Fibroblast of lung (primary cell): ENCODE measurements around the gene ZNF512B. TPM values are rescaled to one million over a fixed set of nuclear protein-coding genes. Genes with fewer than 3 reads are reported as not detected.

ENCODE experiments used
- DNase-seq, 2 donors: peaks; one replicate each; pipeline versions ENCODE4 v3.0.0 to v3.0.0-alpha.2; 2010; ENCODE audit warnings: low read depth in 2 of 2
- H2AFZ ChIP-seq: 2 replicates; pipeline ENCODE4 v1.5.1; 2012; ENCODE audit warnings: low read length, control low read depth, inconsistent platforms
- H3K27ac ChIP-seq: 2 replicates; pipeline ENCODE4 v1.5.1; 2011; ENCODE audit warnings: low read length, control low read depth; ENCODE audit not compliant: insufficient read depth
- H3K27me3 ChIP-seq: 2 replicates; pipeline ENCODE4 v1.5.1; 2011; ENCODE audit warnings: mild to moderate bottlenecking, low read length; ENCODE audit not compliant: control insufficient read depth, insufficient read depth
- H3K36me3 ChIP-seq: 2 replicates; pipeline ENCODE4 v1.5.1; 2011; ENCODE audit warnings: low read length; ENCODE audit not compliant: control insufficient read depth, insufficient read depth
- H3K4me1 ChIP-seq: 2 replicates; pipeline ENCODE4 v1.5.1; 2011; ENCODE audit warnings: low read length; ENCODE audit not compliant: control insufficient read depth, insufficient read depth; ENCODE audit errors: extremely low read depth
- H3K4me2 ChIP-seq: 2 replicates; pipeline ENCODE4 v1.5.1; 2011; ENCODE audit warnings: low read length, control low read depth; ENCODE audit not compliant: insufficient read depth; ENCODE audit errors: extremely low read depth
- H3K4me3 ChIP-seq, 4 experiments: fragments of 200-600 bp in 1 of 4; sonication (generic) in 1 of 4; replicated peaks in 1 of 4; 2 replicates each; pipeline ENCODE4 v1.5.1; 2011 to 2016; ENCODE audit warnings: low read length in 4 of 4, low read depth in 3 of 4, mild to moderate bottlenecking in 3 of 4, control low read depth in 2 of 4, inconsistent platforms in 1 of 4, mixed read lengths in 1 of 4; ENCODE audit not compliant: insufficient read depth in 1 of 4; ENCODE audit errors: control extremely low read depth in 1 of 4
- H3K79me2 ChIP-seq: 2 replicates; pipeline ENCODE4 v1.5.1; 2012; ENCODE audit warnings: mild to moderate bottlenecking, low read length, inconsistent platforms; ENCODE audit not compliant: control insufficient read depth, insufficient read depth
- H3K9ac ChIP-seq: 2 replicates; pipeline ENCODE4 v1.5.1; 2011; ENCODE audit warnings: mild to moderate bottlenecking, low read length, control low read depth; ENCODE audit not compliant: insufficient read depth
- H3K9me3 ChIP-seq: 2 replicates; pipeline ENCODE4 v1.5.1; 2012; ENCODE audit warnings: low read depth, low read length; ENCODE audit not compliant: control insufficient read depth, insufficient read depth
- H4K20me1 ChIP-seq: 2 replicates; pipeline ENCODE4 v1.5.1; 2011; ENCODE audit warnings: low read length; ENCODE audit not compliant: control insufficient read depth, insufficient read depth; ENCODE audit errors: extremely low read depth
- EZH2 ChIP-seq: IDR thresholded peaks from 2 replicates; pipeline ENCODE4 v1.5.1; 2012; ENCODE audit warnings: low read length, control low read depth, mild to moderate bottlenecking; ENCODE audit errors: missing control alignments
- polyA plus RNA-seq, 2 donors: library from polyadenylated mRNA; depleted of rRNA in 1 of 2; stranded (reverse) in 1 of 2; unstranded in 1 of 2; fragments of >200 nt; gene quantifications; 2 replicates each; pipeline ENCODE4 v1.2.1, GENCODE V29; 2011 to 2012; ENCODE audit warnings: missing spikeins in 1 of 2
- total RNA-seq: library from RNA; depleted of rRNA; stranded (reverse); fragments of >200 nt; gene quantifications from 2 replicates; pipeline ENCODE4 v1.2.1, GENCODE V29; 2014
- TF ChIP-seq, protein P1 (sequence below), 2 donors: IDR thresholded peaks in 1 of 2; conservative IDR thresholded peaks in 1 of 2; 1 replicate in 1 of 2; 2 replicates in 1 of 2; pipeline ENCODE4 v1.5.1; 2011 to 2012; ENCODE audit warnings: low read length in 2 of 2, control low read depth in 1 of 2, inconsistent platforms in 1 of 2, low read depth in 1 of 2, mild to moderate bottlenecking in 1 of 2

ZNF512B gene
- total and polyA plus RNA-seq, 2 donors (not counting 1 experiment from before 2014, with no cell fraction given) = 3.5 to 8.4 TPM

DNA sequence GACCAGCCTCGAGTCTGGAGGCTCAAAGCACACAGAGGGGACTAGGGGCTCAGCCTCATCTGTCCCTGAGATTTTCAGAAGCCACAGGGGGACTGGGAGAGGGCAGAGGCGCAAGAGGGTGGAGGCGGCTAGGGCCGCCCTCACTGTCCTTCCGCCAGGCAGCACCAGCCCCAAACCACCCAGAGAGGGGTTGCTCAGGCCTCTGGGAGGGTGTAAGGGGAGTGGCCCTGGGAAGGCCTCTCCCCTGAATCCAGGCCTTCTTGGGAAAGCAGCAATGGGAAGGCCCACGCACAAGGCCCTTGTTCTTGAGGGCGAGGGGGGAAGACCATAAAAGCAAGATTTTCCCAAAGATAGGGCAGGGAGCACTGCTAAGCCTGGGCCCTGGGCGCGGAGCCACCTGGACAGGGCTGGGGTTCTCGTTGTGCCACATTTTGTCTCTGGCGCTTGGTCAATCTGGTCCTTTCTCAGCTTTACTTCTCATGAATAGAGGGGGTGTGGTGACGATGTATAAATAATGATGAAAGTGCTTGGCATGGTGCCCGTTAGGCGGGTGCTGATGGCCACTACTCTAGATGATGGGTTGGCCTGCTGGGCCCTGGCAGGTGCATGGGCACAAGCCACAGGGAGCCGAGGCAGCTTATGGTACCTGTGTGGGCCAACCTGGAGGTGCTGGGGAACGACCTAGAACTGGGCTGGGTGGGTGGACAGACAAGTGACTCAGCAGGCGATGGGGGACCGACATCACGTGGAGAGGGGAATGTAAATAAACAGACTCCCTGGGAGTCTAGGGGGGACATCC lies 4.9 kb upstream of the ZNF512B start:
- H3K4me3 ChIP-seq = no peak overlapping the region
- peaks cover 16% of the 10 kb centered on the region for H3K4me1 ChIP-seq
- H2AFZ ChIP-seq = no peak overlapping the region
- no peak overlapping the region for H3K4me2 ChIP-seq
- TF ChIP-seq EZH2 = no peak
- TF ChIP-seq, protein P1, sequence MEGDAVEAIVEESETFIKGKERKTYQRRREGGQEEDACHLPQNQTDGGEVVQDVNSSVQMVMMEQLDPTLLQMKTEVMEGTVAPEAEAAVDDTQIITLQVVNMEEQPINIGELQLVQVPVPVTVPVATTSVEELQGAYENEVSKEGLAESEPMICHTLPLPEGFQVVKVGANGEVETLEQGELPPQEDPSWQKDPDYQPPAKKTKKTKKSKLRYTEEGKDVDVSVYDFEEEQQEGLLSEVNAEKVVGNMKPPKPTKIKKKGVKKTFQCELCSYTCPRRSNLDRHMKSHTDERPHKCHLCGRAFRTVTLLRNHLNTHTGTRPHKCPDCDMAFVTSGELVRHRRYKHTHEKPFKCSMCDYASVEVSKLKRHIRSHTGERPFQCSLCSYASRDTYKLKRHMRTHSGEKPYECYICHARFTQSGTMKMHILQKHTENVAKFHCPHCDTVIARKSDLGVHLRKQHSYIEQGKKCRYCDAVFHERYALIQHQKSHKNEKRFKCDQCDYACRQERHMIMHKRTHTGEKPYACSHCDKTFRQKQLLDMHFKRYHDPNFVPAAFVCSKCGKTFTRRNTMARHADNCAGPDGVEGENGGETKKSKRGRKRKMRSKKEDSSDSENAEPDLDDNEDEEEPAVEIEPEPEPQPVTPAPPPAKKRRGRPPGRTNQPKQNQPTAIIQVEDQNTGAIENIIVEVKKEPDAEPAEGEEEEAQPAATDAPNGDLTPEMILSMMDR (conservative IDR thresholded peaks at IDR 0.05 in 1 of 2, IDR thresholded peaks at IDR 0.05 in 1 of 2; ENCODE audit: low read depth in 1 of 2, low read length in 2 of 2) = no peak
- no peak overlapping the region for H3K9ac ChIP-seq
- H4K20me1 ChIP-seq = no peaks in the 10 kb centered on the region
- H3K27ac ChIP-seq = no peak overlapping the region
- H3K79me2 ChIP-seq = no peaks in the 10 kb centered on the region
- H3K9me3 ChIP-seq = no peaks in the 10 kb centered on the region
- H3K36me3 ChIP-seq = no peaks in the 10 kb centered on the region
- H3K27me3 ChIP-seq = no peaks in the 10 kb centered on the region
- peak in 1 of 2 donors; percentile 62 for DNase-seq

- H3K4me2 ChIP-seq = peak overlapping the region; percentile 76
- H3K27ac ChIP-seq = no peak overlapping the region
- no peak for TF ChIP-seq EZH2
- TF ChIP-seq, protein P1 (conservative IDR thresholded peaks at IDR 0.05 in 1 of 2, IDR thresholded peaks at IDR 0.05 in 1 of 2; ENCODE audit: low read depth in 1 of 2, low read length in 2 of 2) = peak; percentile 77 to 85
- no peaks in the 10 kb centered on the region for H3K9me3 ChIP-seq
- no peaks in the 10 kb centered on the region for H3K27me3 ChIP-seq
- peak overlapping the region; percentile 57 for H2AFZ ChIP-seq
- DNase-seq = peak; percentile 71 to 82
- peaks cover 17% of the 10 kb centered on the region for H3K4me1 ChIP-seq
- H3K36me3 ChIP-seq = no peaks in the 10 kb centered on the region
- H3K9ac ChIP-seq = no peak overlapping the region
- peak overlapping the region; percentile 29 to 54 (median 42) for H3K4me3 ChIP-seq
- H4K20me1 ChIP-seq = no peaks in the 10 kb centered on the region
- H3K79me2 ChIP-seq = peaks cover 4% of the 10 kb centered on the region
Measured at GRCh38 chr20:63973636-63974401, 4.1 kb upstream of the ZNF512B start.

- no peaks in the 10 kb centered on the region for H3K9me3 ChIP-seq
- H3K9ac ChIP-seq = no peak overlapping the region
- no peaks in the 10 kb centered on the region for H4K20me1 ChIP-seq
- peaks cover 18% of the 10 kb centered on the region for H3K4me1 ChIP-seq
- no peak for DNase-seq
- H3K79me2 ChIP-seq = peaks cover 9% of the 10 kb centered on the region
- H3K27ac ChIP-seq = no peak overlapping the region
- H3K4me3 ChIP-seq = no peak overlapping the region
- TF ChIP-seq EZH2 = no peak
- TF ChIP-seq, protein P1 (conservative IDR thresholded peaks at IDR 0.05 in 1 of 2, IDR thresholded peaks at IDR 0.05 in 1 of 2; ENCODE audit: low read depth in 1 of 2, low read length in 2 of 2) = no peak
- H3K27me3 ChIP-seq = no peaks in the 10 kb centered on the region
- peak overlapping the region; percentile 76 for H3K4me2 ChIP-seq
- H3K36me3 ChIP-seq = peaks cover under 1% of the 10 kb centered on the region
- H2AFZ ChIP-seq = no peak overlapping the region
Measured at GRCh38 chr20:63973160-63973479, 3.4 kb upstream of the ZNF512B start.
